Left renal cortex interstitium (tissue), 4 donors: ENCODE results near the gene MYEOV. TPM values are rescaled to one million over a fixed set of nuclear protein-coding genes. Genes with fewer than 3 reads are reported as not detected.

Experiments
- DNase-seq, 4 donors: peaks; one replicate each; pipeline ENCODE4 v3.0.0-alpha.2; 2013; ENCODE audit warnings: low read depth in 4 of 4, low spot score in 2 of 4, missing footprints in 1 of 4
- polyA plus RNA-seq, 4 donors: library from polyadenylated mRNA; unstranded; fragments of 120-200 nt; gene quantifications; one replicate each; pipeline ENCODE4 v1.2.1, GENCODE V29; 2013; ENCODE audit not compliant: insufficient read length in 4 of 4

MYEOV gene
- polyA plus RNA-seq, 4 donors: 3.5 to 7.0 (median 5.4) TPM

DNA sequence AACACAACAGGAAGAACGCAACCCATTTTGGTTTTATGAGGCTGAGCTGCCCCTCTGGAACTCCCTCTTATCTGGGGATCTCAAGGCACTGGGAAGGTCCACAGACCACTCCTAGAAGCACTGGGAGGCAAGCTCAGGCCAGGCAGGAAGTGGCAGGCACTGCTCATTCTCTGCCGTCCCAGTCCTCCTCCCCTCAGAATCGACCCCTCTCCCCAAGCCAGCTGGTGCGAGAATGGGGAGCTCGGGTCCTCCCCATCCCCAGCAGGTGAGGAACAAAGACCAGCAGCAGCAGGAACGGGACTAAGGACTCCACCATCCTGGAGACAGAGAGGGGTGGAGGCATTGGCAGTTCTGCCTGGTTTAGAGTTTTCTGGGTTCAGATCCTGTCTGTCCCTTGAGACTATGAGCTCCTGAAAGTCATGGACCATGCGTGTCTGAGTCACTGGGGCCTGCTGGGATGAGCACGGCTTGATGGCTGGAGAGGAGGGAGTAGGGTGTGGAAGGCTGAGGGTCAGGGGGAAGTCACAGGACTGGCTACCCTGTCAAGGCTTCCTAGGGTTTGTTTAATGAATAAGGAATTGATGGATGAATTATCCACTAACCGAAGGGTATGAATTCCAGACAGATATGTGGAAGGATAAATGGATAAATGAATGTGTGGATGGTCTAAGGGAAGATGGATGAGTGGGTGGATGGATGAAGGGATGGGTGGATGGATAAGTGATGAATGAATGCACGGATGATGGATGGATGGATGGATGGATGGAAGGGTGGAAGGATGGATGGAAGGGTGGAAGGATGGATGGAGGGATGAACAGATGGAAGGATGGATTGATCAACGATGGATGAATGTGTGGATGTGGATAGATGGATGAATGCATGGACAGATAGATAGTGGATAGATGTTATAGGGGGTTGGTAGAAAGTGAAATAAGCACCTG, 6.4 kb downstream of the MYEOV start:
- DNase-seq: no peak

DNA sequence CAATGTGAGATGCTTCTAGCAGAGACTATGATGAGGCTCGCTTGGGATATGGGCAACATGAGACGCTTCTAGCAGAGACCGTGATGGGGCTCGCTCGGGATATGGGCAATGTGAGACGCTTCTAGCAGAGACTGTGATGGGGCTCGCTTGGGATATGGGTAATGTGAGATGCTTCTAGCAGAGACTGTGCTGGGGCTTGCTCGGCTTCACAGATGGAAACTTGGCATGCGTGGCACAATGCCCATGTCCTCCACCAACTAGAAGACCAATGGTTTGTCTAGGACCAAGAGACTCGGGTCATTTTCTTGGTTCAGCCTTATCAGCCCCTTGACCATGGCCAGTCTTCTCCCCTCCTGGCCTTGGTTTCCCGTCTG, 7.1 kb downstream of the MYEOV start:
- no peak for DNase-seq

DNA sequence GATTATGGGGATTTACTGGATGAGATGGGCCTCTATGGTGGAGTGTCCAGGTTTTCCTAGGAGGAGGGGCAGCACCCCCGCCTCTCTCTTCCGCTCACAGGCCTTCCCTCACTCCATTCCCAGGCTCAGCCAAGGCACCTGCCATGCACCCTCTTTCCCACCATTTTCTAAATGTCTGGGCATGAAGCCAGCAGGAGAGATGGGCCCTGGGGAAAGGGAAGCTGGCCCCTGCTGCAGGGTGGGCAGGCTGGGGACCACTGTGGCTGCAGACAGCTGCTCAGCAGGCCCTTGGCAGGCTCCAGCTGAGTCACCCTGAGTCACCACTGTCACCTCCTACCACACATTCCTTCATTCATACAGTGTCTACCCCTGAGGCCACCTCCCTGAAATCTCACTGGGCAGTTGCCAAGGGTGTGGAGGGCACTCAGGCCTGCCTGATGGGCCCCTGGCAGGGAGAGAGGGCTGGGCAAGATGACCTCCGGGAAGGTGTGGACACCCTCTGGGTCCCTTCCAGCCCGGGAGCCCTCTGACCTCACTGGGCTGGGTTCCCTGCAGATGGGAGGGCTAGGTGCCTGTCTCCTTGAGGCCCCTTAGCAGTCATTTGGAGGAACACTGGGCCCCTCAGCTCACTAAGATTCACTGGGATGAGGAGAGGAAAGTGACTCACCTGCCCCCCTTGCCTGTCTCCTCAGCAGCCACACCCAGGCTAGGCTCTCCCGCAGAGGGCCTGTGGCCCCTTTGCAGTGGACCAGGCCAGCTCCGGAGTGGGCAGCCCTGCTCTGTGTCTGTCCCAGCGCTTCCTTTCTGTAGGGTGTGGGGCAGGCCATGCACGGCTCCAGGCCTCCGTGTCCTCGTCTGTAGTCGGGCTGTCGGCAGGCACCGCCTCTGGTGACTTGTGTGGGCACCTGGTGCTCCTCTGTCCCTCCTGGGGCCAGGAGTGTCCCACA, 7.8 kb downstream of the MYEOV start:
- DNase-seq: no peak

DNA sequence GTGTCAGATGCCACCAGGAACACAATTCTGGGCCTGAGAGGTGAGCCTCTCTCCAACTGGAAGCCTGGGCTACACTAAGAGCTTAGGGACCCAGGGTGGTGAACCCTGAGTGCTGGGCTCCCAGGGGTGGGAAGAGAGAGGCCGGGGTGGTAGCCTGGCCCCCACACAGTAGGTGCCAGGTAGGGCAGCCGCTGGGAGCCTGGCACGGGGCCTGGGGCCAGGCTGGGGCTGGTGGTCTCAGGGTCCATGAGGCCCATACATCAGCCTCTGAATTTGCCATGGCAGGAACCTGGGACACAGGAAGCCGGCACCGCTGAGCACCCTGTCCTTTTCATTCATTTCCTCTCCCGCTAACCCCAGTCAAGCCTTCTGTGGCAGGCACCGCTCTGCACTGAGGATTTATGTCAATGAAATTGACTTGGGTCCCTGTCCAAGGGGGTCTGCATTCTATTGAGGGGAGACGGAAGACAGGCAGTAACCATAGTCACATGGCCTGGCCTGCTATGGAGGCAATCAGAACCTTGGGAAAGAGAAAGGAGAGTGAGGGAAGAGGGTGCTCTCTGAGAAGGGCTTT, 8.6 kb downstream of the MYEOV start:
- DNase-seq: no peak

DNA sequence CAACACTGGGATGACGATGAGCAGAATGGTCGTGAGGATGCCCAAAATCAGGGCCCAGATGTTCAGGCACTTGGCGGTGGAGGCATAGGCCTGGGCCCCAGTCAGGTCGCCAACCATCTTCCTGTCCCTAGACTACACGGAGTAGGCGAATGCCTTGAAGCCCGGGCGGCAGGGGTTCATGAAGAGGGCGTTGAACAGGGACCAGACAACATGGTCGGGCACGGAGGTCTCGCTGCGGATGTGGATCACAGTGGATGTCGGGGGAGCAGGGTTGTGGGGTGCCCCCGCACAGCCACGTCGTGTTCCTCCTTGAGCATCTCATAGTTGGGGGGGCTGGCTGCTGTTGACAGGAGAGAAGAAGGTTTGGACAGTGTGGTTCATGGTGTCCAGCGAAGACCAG, 9.5 kb downstream of the MYEOV start:
- no peak for DNase-seq

DNA sequence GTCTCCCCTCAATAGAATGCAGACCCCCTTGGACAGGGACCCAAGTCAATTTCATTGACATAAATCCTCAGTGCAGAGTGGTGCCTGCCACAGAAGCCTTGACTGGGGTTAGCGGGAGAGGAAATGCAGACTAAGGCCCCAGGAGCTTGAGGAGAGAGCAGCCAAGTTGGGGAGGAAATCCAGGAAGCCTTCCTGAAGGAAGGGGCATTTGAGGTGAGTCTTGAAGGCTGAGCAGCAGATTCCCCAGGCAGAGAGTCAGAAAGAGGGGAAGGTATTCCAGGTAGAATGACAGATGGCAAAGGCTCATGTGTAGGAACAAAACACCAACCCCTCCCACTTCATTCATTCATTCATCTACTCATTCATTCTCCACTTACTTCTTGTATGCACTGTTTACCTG, 10.3 kb downstream of the MYEOV start:
- DNase-seq: no peak

DNA sequence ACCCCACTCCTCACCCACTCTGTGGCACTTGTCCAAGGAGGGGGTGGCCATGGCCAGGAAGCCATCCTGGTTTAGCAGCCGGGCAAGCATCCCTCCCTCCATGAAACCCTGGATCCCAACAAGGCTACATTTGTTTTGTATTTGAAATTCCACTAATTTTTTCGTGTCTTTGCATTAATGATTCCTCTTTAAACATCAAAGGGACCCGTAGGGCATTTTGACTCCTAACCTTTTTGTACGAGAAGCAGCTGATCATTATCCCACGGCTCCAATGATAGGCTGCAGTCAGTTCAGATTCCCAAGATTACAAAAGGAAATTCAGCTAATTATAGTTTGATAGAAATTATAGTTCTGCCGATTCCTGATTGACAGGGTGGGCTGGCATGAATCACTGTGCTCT, 10.7 kb downstream of the MYEOV start:
- no peak for DNase-seq

DNA sequence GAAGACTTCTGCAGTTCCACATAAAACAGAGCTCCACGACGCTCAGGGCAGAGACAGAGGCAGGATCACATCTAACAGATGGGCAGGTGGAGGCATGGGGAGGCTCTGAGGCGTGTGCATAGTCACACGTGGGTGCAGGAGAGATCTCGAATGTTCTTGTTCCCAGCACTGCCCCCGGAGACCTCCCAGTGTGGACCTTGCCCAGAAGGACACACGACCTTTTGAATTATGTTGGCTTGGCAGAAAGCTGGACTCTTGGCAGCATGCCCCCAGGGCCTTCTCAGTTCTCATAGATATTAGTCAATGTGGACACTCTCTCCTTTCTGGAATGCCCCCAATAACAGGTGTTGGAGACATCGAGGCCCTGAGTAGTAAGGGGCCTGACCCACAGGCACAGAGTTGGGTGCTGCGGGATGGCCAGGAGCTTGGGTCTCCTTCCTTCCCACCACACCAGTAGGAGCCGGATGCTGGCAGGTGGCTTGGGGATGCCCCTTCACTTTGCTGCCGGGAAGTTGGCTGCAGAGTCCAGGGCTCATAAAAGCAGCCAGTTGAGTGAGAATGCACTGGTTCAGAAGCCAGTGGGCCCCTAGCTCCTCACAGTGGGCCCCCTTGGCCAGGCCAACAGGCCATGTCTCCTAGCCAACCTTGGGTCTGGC, 12.1 kb downstream of the MYEOV start:
- no peak for DNase-seq

DNA sequence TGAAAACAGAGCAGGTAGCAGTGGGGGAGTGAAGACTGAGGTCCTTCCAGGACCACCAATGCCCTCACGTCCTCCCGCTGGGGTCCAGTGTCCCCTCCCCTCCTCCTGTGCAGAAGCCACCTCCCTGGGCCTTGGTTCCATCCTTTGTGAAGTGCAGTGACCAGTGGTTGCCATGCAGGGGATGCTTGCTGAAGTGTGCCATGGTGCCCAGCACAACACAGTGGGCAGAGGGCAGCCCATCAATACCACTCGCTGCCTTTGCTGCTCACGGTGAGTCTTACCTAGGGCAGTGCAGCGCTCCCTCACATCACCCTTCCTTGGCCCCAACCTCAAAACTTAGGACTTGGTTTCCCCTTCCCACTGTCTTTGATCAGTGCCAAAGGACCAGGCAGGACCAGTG, 12.9 kb downstream of the MYEOV start:
- no peak for DNase-seq

DNA sequence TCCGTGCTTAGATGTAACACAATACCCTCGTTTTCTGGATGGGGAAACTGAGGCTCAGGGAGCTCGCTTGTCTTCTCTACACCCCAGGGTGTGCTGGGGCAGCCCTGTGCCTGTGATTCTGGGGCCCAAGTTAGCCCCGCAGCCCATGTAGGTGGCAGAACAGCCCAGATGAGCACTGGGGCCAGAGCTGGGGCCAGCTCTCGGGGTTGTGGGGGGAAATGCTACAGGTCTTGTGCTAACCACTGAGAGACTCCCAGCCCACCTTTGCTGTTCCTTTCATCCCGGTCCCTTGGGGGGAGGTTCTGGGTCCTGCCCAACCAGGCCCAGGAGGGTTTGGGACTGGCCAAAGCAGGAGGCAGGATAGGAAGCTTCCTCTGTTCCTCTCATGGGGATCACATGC, 13.5 kb downstream of the MYEOV start:
- DNase-seq: no peak

DNA sequence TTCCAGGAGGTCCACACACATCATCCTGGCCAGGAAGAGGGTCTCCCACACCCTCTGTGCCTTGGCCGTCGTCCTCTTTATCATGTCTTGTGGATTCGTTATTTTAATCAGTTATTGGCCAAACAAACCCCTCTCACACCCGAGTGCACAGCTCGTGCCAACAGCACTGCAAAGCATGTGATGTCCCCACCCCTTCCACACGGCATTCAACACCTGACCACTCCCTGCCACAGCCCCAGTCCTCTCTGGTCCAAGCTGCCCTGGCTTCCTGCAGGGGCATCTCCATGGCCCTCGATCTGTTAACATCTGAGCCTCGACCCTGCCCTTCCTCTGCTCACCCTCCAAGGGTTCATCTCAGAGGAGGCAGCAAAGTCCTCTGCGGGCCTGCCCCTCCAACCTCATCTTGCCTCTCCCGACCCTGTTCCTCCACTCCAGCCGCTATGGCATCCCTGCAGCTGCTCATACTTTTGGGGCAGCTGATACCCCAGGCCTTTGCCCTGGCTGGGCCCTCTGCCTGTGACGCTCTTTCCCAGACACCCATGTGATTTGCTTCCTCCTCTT, 14.0 kb downstream of the MYEOV start:
- no peak for DNase-seq

DNA sequence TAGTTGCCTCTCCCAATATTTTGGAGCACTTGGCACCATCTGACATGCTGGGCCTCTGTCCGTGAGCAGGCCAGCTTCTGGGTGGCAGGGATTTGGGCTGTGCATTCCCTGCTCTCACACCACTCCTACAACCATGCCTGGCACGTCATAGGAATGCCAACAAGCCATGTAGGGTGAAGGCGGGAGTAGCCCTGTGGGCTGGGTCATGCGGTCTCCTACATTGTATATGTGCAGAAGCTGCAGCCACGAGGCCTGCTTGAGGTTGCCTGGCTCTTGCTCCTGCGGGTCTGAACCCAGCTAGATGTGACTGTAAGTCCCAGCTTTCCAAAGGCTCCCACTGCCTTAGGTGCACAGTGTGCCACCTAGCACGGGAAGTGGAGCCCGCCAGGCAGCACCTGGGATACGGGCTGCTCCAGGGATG, 14.5 kb downstream of the MYEOV start:
- no peak for DNase-seq

DNA sequence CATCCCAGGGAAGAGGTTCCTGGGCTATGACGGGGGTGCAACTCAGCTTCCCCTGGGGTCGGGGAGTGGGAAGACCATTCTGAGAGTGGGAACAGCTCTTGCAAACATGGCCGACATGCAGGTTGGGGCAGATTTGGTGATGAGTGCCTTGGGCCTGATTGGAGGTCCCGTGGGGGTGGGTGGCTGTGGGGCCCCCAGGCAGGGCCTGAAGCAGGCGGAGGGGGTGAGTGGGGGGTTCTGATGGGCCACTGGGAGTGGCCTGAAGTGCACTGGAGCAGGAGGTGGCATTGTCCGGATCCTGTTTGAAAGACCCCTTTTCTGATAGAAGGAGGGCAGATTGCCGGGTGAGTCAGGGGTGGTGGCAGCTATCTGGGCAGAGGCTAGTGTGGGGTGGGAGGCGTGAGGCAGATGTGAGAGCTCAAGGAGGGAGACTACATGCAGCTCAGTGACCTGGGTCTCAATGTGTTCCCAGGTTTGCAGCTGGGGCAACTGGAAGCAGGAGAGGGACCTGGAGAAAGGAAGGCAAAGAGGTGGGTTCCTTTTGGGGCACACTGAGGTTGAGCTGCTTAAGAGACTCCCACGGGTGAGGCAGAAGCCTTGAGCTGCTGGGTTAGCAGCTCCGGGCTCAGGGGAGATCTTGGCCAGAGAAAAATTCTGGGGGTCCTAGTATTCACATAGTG, 15.1 kb downstream of the MYEOV start:
- no peak for DNase-seq

DNA sequence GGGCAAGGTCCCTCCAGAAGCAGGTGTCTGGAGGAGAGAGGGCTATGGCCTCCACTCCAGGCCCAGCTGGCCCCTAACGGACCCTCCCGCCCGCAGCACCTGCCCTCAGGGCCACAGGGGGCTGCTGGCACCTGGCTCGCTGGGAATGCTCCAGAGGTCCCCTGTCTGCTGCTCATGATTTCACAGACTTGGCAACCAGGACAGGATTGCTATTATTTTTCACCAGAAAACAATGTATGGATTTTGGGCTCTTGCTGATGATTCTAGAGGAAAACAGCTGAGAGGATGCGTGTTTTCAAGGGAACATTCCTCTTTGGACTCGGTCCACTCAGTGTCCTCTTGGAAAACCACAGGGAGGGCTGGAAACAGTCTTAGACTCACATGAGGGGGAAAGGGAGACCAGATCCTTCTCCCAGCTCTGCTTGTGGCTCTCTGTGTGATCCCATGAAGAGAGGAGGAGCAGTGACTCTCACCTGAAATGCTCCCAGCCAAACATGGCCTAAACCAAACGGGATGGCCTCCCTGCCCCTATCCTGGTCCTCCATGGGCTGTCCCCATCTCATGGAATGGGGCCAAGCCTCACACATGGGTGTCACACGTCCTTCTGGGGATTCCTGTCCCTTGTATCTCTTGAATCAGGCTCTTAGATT, 15.8 kb downstream of the MYEOV start:
- DNase-seq: no peak

DNA sequence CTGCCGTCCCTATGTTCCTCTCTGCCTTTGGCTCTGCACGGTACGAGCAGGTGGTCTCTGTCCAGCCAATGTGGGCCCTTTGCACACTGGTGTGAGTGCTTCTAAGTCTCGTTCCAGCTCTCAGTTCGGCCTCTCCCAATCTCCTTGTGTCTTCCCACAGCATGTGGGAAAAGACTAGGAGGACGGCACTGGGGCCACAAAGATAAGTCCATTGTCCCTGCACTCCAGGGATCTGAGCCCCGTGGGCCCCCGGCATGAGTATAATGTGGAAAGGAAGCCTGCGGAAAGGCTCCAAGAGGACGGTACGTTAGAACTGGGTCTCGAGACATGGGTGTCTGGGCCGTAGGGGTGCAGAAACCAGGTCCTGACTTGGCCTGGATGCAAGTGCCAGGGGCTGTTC, 16.4 kb downstream of the MYEOV start:
- DNase-seq: no peak

DNA sequence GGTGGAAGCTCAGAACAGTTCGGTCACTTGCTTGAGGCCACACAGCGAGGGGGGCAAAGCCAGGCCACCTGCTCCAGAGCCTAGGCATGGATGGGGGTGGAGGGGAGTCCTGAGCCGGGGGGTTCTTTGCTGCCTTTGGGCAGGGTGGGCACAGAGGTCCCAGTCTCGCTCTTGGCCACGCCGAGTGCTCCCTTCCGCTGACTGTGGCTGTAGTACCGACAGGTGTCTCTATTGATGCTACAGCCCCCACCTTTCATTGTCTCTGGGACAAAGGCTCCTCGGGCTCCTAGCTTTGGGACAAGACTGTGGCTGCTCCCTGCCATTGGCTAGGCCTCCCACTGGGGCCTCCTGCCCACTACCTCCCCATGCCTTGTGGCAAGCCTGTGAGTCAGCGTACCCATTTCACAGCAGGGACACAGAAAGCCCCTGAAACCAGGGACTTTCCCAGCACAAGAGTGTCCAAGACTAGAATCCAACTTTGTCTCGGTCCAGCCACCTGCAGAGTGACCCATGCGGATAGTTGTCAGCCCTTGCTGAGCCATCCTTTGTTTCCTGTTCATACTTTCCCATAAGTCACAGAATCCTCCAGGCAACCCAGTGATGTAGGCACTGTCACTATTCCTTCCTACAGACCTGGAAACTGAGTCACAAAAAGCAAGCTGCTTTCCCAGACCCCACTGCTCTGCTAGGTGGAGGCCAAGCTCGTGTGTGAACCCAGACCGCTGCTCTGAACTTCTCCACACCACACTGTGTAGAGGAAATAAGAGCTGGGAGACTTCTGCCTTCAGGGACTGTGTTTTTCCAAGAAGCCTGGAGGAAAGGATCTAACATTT, 17.2 kb downstream of the MYEOV start:
- no peak for DNase-seq

DNA sequence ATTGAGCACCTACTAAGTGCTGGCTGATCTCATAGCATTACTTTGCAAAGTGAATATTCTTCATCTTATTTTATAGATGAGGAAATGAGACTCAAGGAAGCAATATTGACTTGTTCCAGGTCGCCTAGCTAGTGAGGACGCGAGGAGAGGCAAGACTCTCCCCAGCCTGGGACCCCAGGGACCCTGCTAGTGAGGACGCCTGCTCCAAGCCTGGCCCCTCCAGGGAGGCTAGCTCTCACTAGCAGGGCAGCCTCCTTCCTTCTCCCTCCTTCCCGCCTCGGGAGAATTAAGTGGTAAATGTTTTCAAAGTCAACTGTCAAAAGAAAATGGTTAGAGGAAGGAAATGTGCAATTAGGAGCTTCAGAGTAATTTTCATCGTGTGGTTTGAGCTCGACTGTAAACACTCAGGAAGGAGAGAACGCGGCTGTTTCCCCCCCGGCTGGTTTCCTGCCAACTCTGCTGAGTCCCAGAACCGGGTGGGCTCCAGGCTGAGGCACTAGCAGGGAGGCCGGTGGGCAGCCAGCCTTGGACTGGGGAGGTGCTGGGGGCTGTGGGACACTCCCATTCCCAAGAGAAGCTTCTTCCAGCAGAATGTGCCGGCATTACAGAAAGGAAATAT, 17.9 kb downstream of the MYEOV start:
- DNase-seq: peak in 1 of 4 donors; percentile 62
